GM12878 (cell line): ENCODE measurements around the gene MBOAT7. TPM values are rescaled to one million over a fixed set of nuclear protein-coding genes. Genes with fewer than 3 reads are reported as not detected.

Experiments
- ATAC-seq: fragments of 200-7000 bp; cut with Tn5 transposase; 3 replicates; pipeline ENCODE4 v1.9.1; 2020; ENCODE audit warnings: mild to moderate bottlenecking, moderate library complexity
- BruUV-seq: library from RNA; stranded (reverse); fragments of 400-500 nt; replicated peaks from 2 replicates; lab custom pipeline; 2021; lab: Mats Ljungman, UMichigan
- CTCF ChIA-PET: fragments of 300-600 bp; sonication (Branson Sonifier 250); formaldehyde crosslinking; extraction: SDS; loops from one replicate; lab custom pipeline; 2021; ENCODE audit warnings: inconsistent platforms; lab: Yijun Ruan, JAX
- POLR2A ChIA-PET: fragments of 350-600 bp; formaldehyde crosslinking; extraction: SDS; loops from one replicate; lab custom pipeline; 2021; ENCODE audit warnings: inconsistent platforms; lab: Charles Lee
- RAD21 ChIA-PET: fragments of 300-600 bp; sonication (Branson Sonifier 250); formaldehyde crosslinking; loops from one replicate; lab custom pipeline; 2023; ENCODE audit warnings: antibody characterized with exemption; ENCODE audit not compliant: unreplicated experiment; lab: Charles Lee
- SMC1A ChIA-PET: fragments of 300-600 bp; sonication (Branson Sonifier 250); formaldehyde crosslinking; loops from one replicate; lab custom pipeline; 2023; ENCODE audit not compliant: unreplicated experiment, uncharacterized antibody; lab: Charles Lee
- DNase-seq: peaks from one replicate; pipeline ENCODE4 v3.0.0-alpha.2; 2011; ENCODE audit warnings: low read depth, low spot score
- FAIRE-seq: peaks from 3 replicates; lab custom pipeline; 2011; peaks lifted over from hg19 to GRCh38; lab: Jason Lieb, UNC
- H2AFZ ChIP-seq: 2 replicates; pipeline ENCODE4 v1.6.0; 2011; ENCODE audit warnings: low read depth, low read length, control low read depth; ENCODE audit not compliant: control insufficient read depth
- H3K27ac ChIP-seq: 2 replicates; pipeline ENCODE4 v1.5.1; 2011; ENCODE audit warnings: control low read depth; ENCODE audit not compliant: control insufficient read depth, insufficient read depth
- H3K27me3 ChIP-seq, 2 experiments: replicated peaks in 1 of 2; 2 replicates each; pipeline versions ENCODE4 v1.6.0 to v1.6.1; 2011; ENCODE audit warnings: low read length in 1 of 2; ENCODE audit not compliant: control insufficient read depth in 2 of 2, insufficient read depth in 2 of 2
- H3K36me3 ChIP-seq, 2 experiments: 2 replicates each; pipeline ENCODE4 v1.5.1; 2011; ENCODE audit warnings: low read length in 1 of 2; ENCODE audit not compliant: control insufficient read depth in 2 of 2, insufficient read depth in 2 of 2
- H3K4me1 ChIP-seq: 2 replicates; pipeline ENCODE4 v1.6.1; 2011; ENCODE audit warnings: mild to moderate bottlenecking, low read length, moderate library complexity, mixed read lengths; ENCODE audit not compliant: control insufficient read depth, insufficient read depth
- H3K4me2 ChIP-seq: 2 replicates; pipeline ENCODE4 v1.6.0; 2011; ENCODE audit warnings: control low read depth; ENCODE audit not compliant: control insufficient read depth, insufficient read depth
- H3K4me3 ChIP-seq: fragments of 200-600 bp; sonication (generic); 2 replicates; pipeline ENCODE4 v1.5.1; 2016
- H3K79me2 ChIP-seq: 2 replicates; pipeline ENCODE4 v1.6.0; 2011; ENCODE audit warnings: low read length; ENCODE audit not compliant: control insufficient read depth, insufficient read depth
- H3K9ac ChIP-seq: 2 replicates; pipeline ENCODE4 v1.8.0; 2011; ENCODE audit warnings: low read length, control low read depth, mixed read lengths; ENCODE audit not compliant: control insufficient read depth, insufficient read depth
- H3K9me3 ChIP-seq: replicated peaks from 3 replicates; pipeline ENCODE4 v1.5.1; 2011; ENCODE audit warnings: mild to moderate bottlenecking, low read length; ENCODE audit not compliant: control insufficient read depth, insufficient read depth
- H4K20me1 ChIP-seq: 2 replicates; pipeline ENCODE4 v1.6.0; 2011; ENCODE audit not compliant: control insufficient read depth, insufficient read depth
- BRCA1 ChIP-seq: IDR thresholded peaks from 2 replicates; pipeline ENCODE4 v1.6.1; 2011; ENCODE audit warnings: low read depth, low read length, improper control_type of control experiment
- CHD1 ChIP-seq: IDR thresholded peaks from 2 replicates; pipeline ENCODE4 v1.6.1; 2012; ENCODE audit warnings: low read depth, low read length, improper control_type of control experiment
- POLR2AphosphoS5 ChIP-seq: IDR thresholded peaks from 2 replicates; pipeline ENCODE4 v1.6.1; 2011; ENCODE audit warnings: mild to moderate bottlenecking, low read length, inconsistent platforms
- ZNF207 ChIP-seq: fragments of 450-650 bp; IDR thresholded peaks from 2 replicates; pipeline ENCODE4 v1.6.1; 2014; ENCODE audit warnings: antibody characterized with exemption, mild to moderate bottlenecking, borderline replicate concordance
- WGBS: methylation state at CpG from one replicate; pipeline ENCODE4 v1.1.6; 2016; ENCODE audit warnings: low lambda C conversion rate; ENCODE audit not compliant: insufficient replicate concordance, insufficient coverage; ENCODE audit errors: missing lambda C conversion rate; 5-methylcytosine and 5-hydroxymethylcytosine counted together
- in situ Hi-C: fragments of 300-500 bp; cut with MboI; formaldehyde crosslinking; loops from 9 replicates; pipeline ENCODE4 v1.14.3; 2018; ENCODE audit warnings: mixed read lengths
- intact Hi-C: fragments of 100-400 bp; cut with micrococcal nuclease; formaldehyde crosslinking; loops from one replicate; pipeline ENCODE4 v1.14.2; 2022; ENCODE audit not compliant: unreplicated experiment
- polyA plus RNA-seq, 11 experiments: library from polyadenylated mRNA; depleted of rRNA in 4 of 11; unstranded in 6 of 11; stranded (reverse) in 5 of 11; fragments of >200 nt; fragmentation: Nextera tagmentation in 4 of 11; fragmentation: Illumina TruSeq in 1 of 11; extraction: Ambion mirVana in 4 of 11; extraction: Trizol in 1 of 11; gene quantifications; 1 replicate in 1 of 11; 2 replicates in 10 of 11; pipeline versions ENCODE4 v1.2.1 to v1.2.3, GENCODE V29; 2011 to 2016; ENCODE audit warnings: inconsistent platforms in 2 of 11, missing spikeins in 2 of 11, low read depth in 1 of 11
- total RNA-seq, 4 experiments: library from RNA; depleted of rRNA in 3 of 4; stranded (reverse); fragments of >200 nt in 3 of 4; fragmentation: Illumina TruSeq in 1 of 4; extraction: Trizol in 1 of 4; gene quantifications; 2 replicates each; pipeline versions ENCODE4 v1.2.1 to v1.2.3, GENCODE V29; 2013 to 2021

The MBOAT7 gene
- total and polyA plus RNA-seq, 10 of the 15 experiments (the other 5 are each of a cell fraction or from before 2014, with no cell fraction given): 0.69 to 44.5 (median 21.7) TPM

GRCh38 chr19:54133957-54134590 lies 55.3 kb downstream of the MBOAT7 start:
- no peak for TF ChIP-seq ZNF207
- no peak for TF ChIP-seq BRCA1
- no peak for FAIRE-seq
- SMC1A ChIA-PET: no interaction called here
- H3K4me1 ChIP-seq: peaks cover 14% of the 10 kb centered on the region
- CTCF ChIA-PET: no interaction called here
- H3K9ac ChIP-seq: no peak overlapping the region
- DNase-seq: no peak
- H2AFZ ChIP-seq: no peak overlapping the region
- H3K4me3 ChIP-seq: no peak overlapping the region
- POLR2A ChIA-PET: no interaction called here
- H3K4me2 ChIP-seq: no peak overlapping the region
- peaks cover 2% of the 10 kb centered on the region; the same call in 2 of the 3 replicates for H3K9me3 ChIP-seq
- RAD21 ChIA-PET: no interaction called here
- no peak overlapping the region for H3K27ac ChIP-seq
- ATAC-seq: no peak
- in situ Hi-C loops (loop anchor here (25.0 kb wide), 1 partner anchor 1528 kb away; the partner anchor contains the start of gene U2AF2), intact Hi-C loops (no loop called here)
- H3K27me3 ChIP-seq: no peaks in the 10 kb centered on the region
- no TSS peak for BruUV-seq
- peaks cover 15% of the 10 kb centered on the region for H3K79me2 ChIP-seq
- H3K36me3 ChIP-seq: peaks cover 0 to 5% of the 10 kb centered on the region in 2 experiments; a peak in 3 of 4 replicates
- peaks cover 2% of the 10 kb centered on the region; the same call in 1 of the 2 replicates for H4K20me1 ChIP-seq
- WGBS: 50% methylated on average over 2 of the region's 2 CpGs

- intact Hi-C loops: no loop called here
- DNase-seq: no peak
- BruUV-seq: no TSS peak
These were observed 55.9 kb downstream of the MBOAT7 start for GRCh38 chr19:54133312-54133956.

More at GRCh38 chr19:54133312-54133956, 55.9 kb downstream of the MBOAT7 start:
- H2AFZ ChIP-seq: no peak overlapping the region
- peaks cover 2% of the 10 kb centered on the region; the same call in 2 of the 3 replicates for H3K9me3 ChIP-seq
- ATAC-seq (no peak), FAIRE-seq (no peak)
- no peak overlapping the region for H3K9ac ChIP-seq
- no peak overlapping the region for H3K4me3 ChIP-seq
- no peak overlapping the region for H3K4me2 ChIP-seq
- no peaks in the 10 kb centered on the region for H3K27me3 ChIP-seq
- SMC1A ChIA-PET: no interaction called here
- in situ Hi-C loops: loop anchor here (25.0 kb wide), 1 partner anchor 1529 kb away; the partner anchor contains the start of gene U2AF2
- peaks cover 0 to 8% of the 10 kb centered on the region in 2 experiments; a peak in 3 of 4 replicates for H3K36me3 ChIP-seq
- peak; percentile 69 for TF ChIP-seq POLR2AphosphoS5
- no peak for TF ChIP-seq CHD1
- H4K20me1 ChIP-seq: no peaks in the 10 kb centered on the region
- CTCF ChIA-PET: no interaction called here
- no peak overlapping the region for H3K27ac ChIP-seq
- H3K4me1 ChIP-seq: peaks cover 8% of the 10 kb centered on the region
- POLR2A ChIA-PET: no interaction called here
- RAD21 ChIA-PET: no interaction called here
- 89% methylated on average over 10 of the region's 10 CpGs for WGBS
- peaks cover 9% of the 10 kb centered on the region for H3K79me2 ChIP-seq
